Astrocyte (in vitro differentiated cells and primary cell): Measurements from ENCODE around the gene WDR27.

Experiments
- EZH2 ChIP-seq: IDR thresholded peaks from 2 replicates; pipeline ENCODE4 v1.6.1; 2012; ENCODE audit warnings: mild to moderate bottlenecking, low read length, inconsistent platforms; ENCODE audit not compliant: insufficient read depth
- TF ChIP-seq, protein P1 (sequence below): IDR thresholded peaks from 2 replicates; pipeline ENCODE4 v1.5.1; 2011; ENCODE audit warnings: low read depth, mild to moderate bottlenecking, inconsistent platforms, low read length, moderate library complexity; ENCODE audit not compliant: insufficient read depth

DNA sequence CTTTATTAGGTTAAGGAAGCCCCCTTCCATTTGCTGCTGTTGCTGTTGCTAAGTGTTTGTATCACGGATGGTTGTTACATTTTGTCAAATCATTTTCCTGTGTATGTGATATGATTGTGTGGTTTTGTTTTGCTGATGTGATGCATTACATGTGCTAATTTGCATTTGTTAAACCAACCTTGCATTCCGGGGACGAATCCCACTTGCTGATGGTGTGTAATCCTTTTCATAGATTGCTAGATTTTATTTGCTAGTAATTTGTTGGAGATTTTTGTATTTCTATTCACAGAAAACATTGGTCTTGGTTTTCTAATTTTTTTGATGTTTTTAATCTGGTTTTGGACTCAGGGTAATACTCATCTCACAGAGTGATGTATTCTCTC, 167.8 kb downstream of the WDR27 start:
- no peak for TF ChIP-seq EZH2
- TF ChIP-seq, protein P1, sequence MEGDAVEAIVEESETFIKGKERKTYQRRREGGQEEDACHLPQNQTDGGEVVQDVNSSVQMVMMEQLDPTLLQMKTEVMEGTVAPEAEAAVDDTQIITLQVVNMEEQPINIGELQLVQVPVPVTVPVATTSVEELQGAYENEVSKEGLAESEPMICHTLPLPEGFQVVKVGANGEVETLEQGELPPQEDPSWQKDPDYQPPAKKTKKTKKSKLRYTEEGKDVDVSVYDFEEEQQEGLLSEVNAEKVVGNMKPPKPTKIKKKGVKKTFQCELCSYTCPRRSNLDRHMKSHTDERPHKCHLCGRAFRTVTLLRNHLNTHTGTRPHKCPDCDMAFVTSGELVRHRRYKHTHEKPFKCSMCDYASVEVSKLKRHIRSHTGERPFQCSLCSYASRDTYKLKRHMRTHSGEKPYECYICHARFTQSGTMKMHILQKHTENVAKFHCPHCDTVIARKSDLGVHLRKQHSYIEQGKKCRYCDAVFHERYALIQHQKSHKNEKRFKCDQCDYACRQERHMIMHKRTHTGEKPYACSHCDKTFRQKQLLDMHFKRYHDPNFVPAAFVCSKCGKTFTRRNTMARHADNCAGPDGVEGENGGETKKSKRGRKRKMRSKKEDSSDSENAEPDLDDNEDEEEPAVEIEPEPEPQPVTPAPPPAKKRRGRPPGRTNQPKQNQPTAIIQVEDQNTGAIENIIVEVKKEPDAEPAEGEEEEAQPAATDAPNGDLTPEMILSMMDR = no peak
